GM23338 (cell line): ENCODE results near the gene GRXCR2. TPM values are rescaled to one million over a fixed set of nuclear protein-coding genes. Genes with fewer than 3 reads are reported as not detected.

Source experiments
- ATAC-seq: fragments of 200-7000 bp; cut with Tn5 transposase; 3 replicates; pipeline ENCODE4 v1.9.1; 2020
- DNase-seq: peaks from one replicate; pipeline ENCODE4 v3.0.0-alpha.2; 2015; ENCODE audit warnings: low spot score
- H2AFZ ChIP-seq: fragments of 200-600 bp; sonication (generic); 2 replicates; pipeline ENCODE4 v1.8.0; 2016; ENCODE audit warnings: antibody characterized with exemption, mild to moderate bottlenecking, moderate library complexity
- H3F3A ChIP-seq: fragments of 200-600 bp; sonication (generic); replicated peaks from 2 replicates; pipeline ENCODE4 v1.8.0; 2017; ENCODE audit warnings: antibody characterized with exemption, mixed run types, low read depth
- H3K27ac ChIP-seq: fragments of 200-600 bp; sonication (generic); 2 replicates; pipeline ENCODE4 v1.6.1; 2016; ENCODE audit warnings: low read depth
- H3K27me3 ChIP-seq: fragments of 200-600 bp; sonication (generic); 2 replicates; pipeline ENCODE4 v1.8.0; 2016; ENCODE audit warnings: mild to moderate bottlenecking, mixed run types, moderate library complexity; ENCODE audit not compliant: insufficient read depth
- H3K36me3 ChIP-seq: fragments of 200-600 bp; sonication (generic); 2 replicates; pipeline ENCODE4 v1.8.0; 2016; ENCODE audit warnings: mild to moderate bottlenecking; ENCODE audit not compliant: insufficient read depth
- H3K4me1 ChIP-seq: fragments of 200-600 bp; sonication (generic); 2 replicates; pipeline ENCODE4 v1.8.0; 2016; ENCODE audit warnings: mild to moderate bottlenecking, moderate library complexity; ENCODE audit not compliant: insufficient read depth
- H3K4me2 ChIP-seq: fragments of 200-600 bp; sonication (generic); 2 replicates; pipeline ENCODE4 v1.7.1; 2017; ENCODE audit warnings: mixed run types
- H3K4me3 ChIP-seq: fragments of 200-600 bp; sonication (generic); 2 replicates; pipeline ENCODE4 v1.6.1; 2016; ENCODE audit warnings: mixed run types
- H3K79me2 ChIP-seq: fragments of 200-600 bp; sonication (generic); replicated peaks from 2 replicates; pipeline ENCODE4 v1.8.0; 2017; ENCODE audit warnings: mild to moderate bottlenecking; ENCODE audit not compliant: insufficient read depth
- H3K9me2 ChIP-seq: fragments of 200-600 bp; sonication (generic); 2 replicates; pipeline ENCODE4 v1.8.0; 2017; ENCODE audit not compliant: insufficient read depth
- H4K20me1 ChIP-seq: fragments of 200-600 bp; sonication (generic); replicated peaks from 2 replicates; pipeline ENCODE4 v1.8.0; 2017; ENCODE audit warnings: mild to moderate bottlenecking; ENCODE audit not compliant: insufficient read depth
- H3K27ac Mint-ChIP-seq: 2 replicates; pipeline ENCODE4 v1.8.0; 2020; ENCODE audit warnings: inconsistent platforms, mild to moderate bottlenecking, moderate library complexity, mixed read lengths
- H3K27me3 Mint-ChIP-seq: 3 replicates; pipeline ENCODE4 v1.8.0; 2022; ENCODE audit warnings: low read depth, mild to moderate bottlenecking, moderate library complexity, mixed read lengths, inconsistent platforms; ENCODE audit not compliant: insufficient read depth, poor library complexity
- H3K36me3 Mint-ChIP-seq: 3 replicates; pipeline ENCODE4 v1.8.0; 2021; ENCODE audit warnings: low read depth, mild to moderate bottlenecking, inconsistent platforms, moderate library complexity, mixed read lengths
- H3K4me1 Mint-ChIP-seq: 3 replicates; pipeline ENCODE4 v1.8.0; 2020; ENCODE audit warnings: mild to moderate bottlenecking, inconsistent platforms, mixed read lengths
- H3K4me3 Mint-ChIP-seq: 3 replicates; pipeline ENCODE4 v1.8.0; 2021; ENCODE audit warnings: moderate library complexity, mild to moderate bottlenecking, inconsistent platforms, mixed read lengths
- H3K9me3 Mint-ChIP-seq: 3 replicates; pipeline ENCODE4 v1.8.0; 2020; ENCODE audit warnings: moderate library complexity, mild to moderate bottlenecking, inconsistent platforms, mixed read lengths
- CREB1 ChIP-seq: fragments of 250-450 bp; sonication (Bioruptor Pico); IDR thresholded peaks from 2 replicates; pipeline ENCODE4 v1.5.0; 2020; ENCODE audit warnings: low read depth, mild to moderate bottlenecking, moderate library complexity
- CTCF ChIP-seq, 2 experiments: fragments of 200-600 bp in 1 of 2; sonication (generic) in 1 of 2; conservative IDR thresholded peaks; 2 replicates each; pipeline versions ENCODE4 v1.5.1 to v1.6.1; 2016 to 2017; ENCODE audit warnings: antibody characterized with exemption in 2 of 2, low read depth in 2 of 2, mild to moderate bottlenecking in 2 of 2, moderate library complexity in 1 of 2
- EZH2 ChIP-seq: fragments of 200-600 bp; sonication (generic); IDR thresholded peaks from one replicate; pipeline ENCODE4 v1.8.0; 2017; ENCODE audit warnings: antibody characterized with exemption, mild to moderate bottlenecking, low read depth; ENCODE audit not compliant: unreplicated experiment
- EZH2phosphoT487 ChIP-seq: fragments of 200-600 bp; sonication (generic); IDR thresholded peaks from one replicate; pipeline ENCODE4 v1.8.1; 2018; ENCODE audit warnings: antibody characterized with exemption; ENCODE audit not compliant: unreplicated experiment
- POLR2AphosphoS5 ChIP-seq: IDR thresholded peaks from 2 replicates; pipeline ENCODE4 v1.6.1; 2016; ENCODE audit warnings: antibody characterized with exemption, low read depth
- STAT1 ChIP-seq: IDR thresholded peaks from one replicate; pipeline ENCODE4 v1.6.1; 2016; ENCODE audit warnings: antibody characterized with exemption; ENCODE audit not compliant: unreplicated experiment
- polyA plus RNA-seq: library from polyadenylated mRNA; unstranded; fragments of >200 nt; fragmentation: Nextera tagmentation; extraction: Ambion mirVana; gene quantifications from 2 replicates; pipeline ENCODE4 v1.2.1, GENCODE V29; 2016
- total RNA-seq: library from RNA; depleted of rRNA; stranded (reverse); fragments of >200 nt; shearing (Covaris generic); gene quantifications from 2 replicates; pipeline ENCODE4 v1.2.3, GENCODE V29; 2014

The GRXCR2 gene
- total and polyA plus RNA-seq, 2 experiments from 2014 or later = not detected

- TF ChIP-seq CTCF (conservative IDR thresholded peaks at IDR 0.05; ENCODE audit: low read depth in 2 of 2) (no peak), POLR2AphosphoS5 (no peak), STAT1 (no peak), EZH2 (no peak), EZH2phosphoT487 (no peak)
Measured at GRCh38 chr5:145889611-145890010, 16.8 kb upstream of the GRXCR2 start (continued).

- H3K27me3 ChIP-seq = no peaks in the 10 kb centered on the region
- no peak overlapping the region for H3K27ac ChIP-seq
- DNase-seq (peak; percentile 85), ATAC-seq (peak; percentile 100)
- peaks cover 5% of the 10 kb centered on the region; the same call in 1 of the 2 replicates for H3K36me3 ChIP-seq
- H3K4me2 ChIP-seq = no peak overlapping the region
- H3K79me2 ChIP-seq = no peaks in the 10 kb centered on the region
- H4K20me1 ChIP-seq = no peaks in the 10 kb centered on the region
- Mint-ChIP-seq H3K9me3 (peaks cover 32% of the 10 kb centered on the region), H3K27me3 (peaks cover 2% of the 10 kb centered on the region), H3K4me1 (peaks cover 3% of the 10 kb centered on the region; the same call in 1 of the 3 replicates), H3K36me3 (peaks cover 14% of the 10 kb centered on the region), H3K27ac (no peak overlapping the region), H3K4me3 (no peak overlapping the region)
- no peaks in the 10 kb centered on the region for H3K4me1 ChIP-seq
- H2AFZ ChIP-seq = no peak overlapping the region
- H3K9me2 ChIP-seq = no peaks in the 10 kb centered on the region
- H3K4me3 ChIP-seq = no peak overlapping the region
- no peak for TF ChIP-seq POLR2AphosphoS5
- TF ChIP-seq CTCF (conservative IDR thresholded peaks at IDR 0.05; ENCODE audit: low read depth in 2 of 2) = peak; percentile 76 to 92
- no peaks in the 10 kb centered on the region for H3F3A ChIP-seq
Measured at GRCh38 chr5:145887976-145888574, 15.3 kb upstream of the GRXCR2 start.

- Mint-ChIP-seq H3K36me3 (peaks cover 14% of the 10 kb centered on the region), H3K4me3 (no peak overlapping the region), H3K27ac (no peak overlapping the region), H3K4me1 (peaks cover 3% of the 10 kb centered on the region; the same call in 1 of the 3 replicates), H3K27me3 (no peaks in the 10 kb centered on the region), H3K9me3 (peaks cover 28% of the 10 kb centered on the region)
- peak in 1 of 2 experiments; percentile 11; a peak in 2 of 4 replicates for TF ChIP-seq CTCF (conservative IDR thresholded peaks at IDR 0.05; ENCODE audit: low read depth in 2 of 2)
- TF ChIP-seq CREB1 (CRISPR knock-in tag) = no peak
- no peaks in the 10 kb centered on the region for H3K4me1 ChIP-seq
- H3K9me2 ChIP-seq = no peaks in the 10 kb centered on the region
- H2AFZ ChIP-seq = no peak overlapping the region
- DNase-seq = no peak
- H3K4me3 ChIP-seq = no peak overlapping the region
- no peak overlapping the region for H3K27ac ChIP-seq
- no peaks in the 10 kb centered on the region for H4K20me1 ChIP-seq
- no peaks in the 10 kb centered on the region for H3F3A ChIP-seq
- no peak overlapping the region for H3K4me2 ChIP-seq
- no peaks in the 10 kb centered on the region for H3K27me3 ChIP-seq
- H3K36me3 ChIP-seq = peaks cover 5% of the 10 kb centered on the region; the same call in 1 of the 2 replicates
- no peak for ATAC-seq
- H3K79me2 ChIP-seq = no peaks in the 10 kb centered on the region
Measured at GRCh38 chr5:145887217-145887616, 14.4 kb upstream of the GRXCR2 start.
